MM.1S (cell line): ENCODE measurements around the gene CAPN9.

Source experiments
- CTCF ChIP-seq: fragments of 300-600 bp; sonication (generic); IDR thresholded peaks from 2 replicates; pipeline ENCODE4 v1.5.1; 2016; ENCODE audit warnings: antibody characterized with exemption, low read length, mixed read lengths
- EZH2 ChIP-seq: fragments of 300-600 bp; sonication (generic); optimal IDR thresholded peaks from 2 replicates; pipeline ENCODE3; 2017; ENCODE audit warnings: low read depth, mild to moderate bottlenecking, antibody characterized with exemption, low read length, mixed read lengths

GRCh38 chr1:230703679-230704385, 43.4 kb upstream of the CAPN9 start:
- TF ChIP-seq CTCF, result no peak
- no peak for TF ChIP-seq EZH2
